Measurements from ENCODE around the gene POLR2F.

The POLR2F gene

GRCh38 chr22:37953437-37954179 is at the start of gene POLR2F, which contains the start of gene C22orf23:
POLR2F (plus strand) TSS chr22:37953699; CDS start chr22:37953788, 89 bp downstream.
C22orf23 (minus strand) TSS chr22:37953601; CDS start chr22:37953149, 452 bp downstream.
- H3K4me1 ChIP-seq (ENCODE audit: control insufficient read depth in 1 of 2, insufficient read depth in 1 of 2, low read depth in 1 of 2, low read length in 1 of 2): peaks cover 23 to 24% of the 10 kb centered on the region in 2 experiments
- no peaks in the 10 kb centered on the region for H3K9me3 ChIP-seq
- H3K27ac ChIP-seq: peak within 1 kb of the TSS; percentile 63
- H3K36me3 ChIP-seq: peaks cover 20% of the 10 kb centered on the region
- peaks cover 26% of the 10 kb centered on the region for H3K27me3 ChIP-seq
- peak within 1 kb of the TSS; percentile 78 to 83 for H3K4me3 ChIP-seq (ENCODE audit: low read depth in 1 of 2, low read length in 1 of 2)
- TF ChIP-seq, protein P1, sequence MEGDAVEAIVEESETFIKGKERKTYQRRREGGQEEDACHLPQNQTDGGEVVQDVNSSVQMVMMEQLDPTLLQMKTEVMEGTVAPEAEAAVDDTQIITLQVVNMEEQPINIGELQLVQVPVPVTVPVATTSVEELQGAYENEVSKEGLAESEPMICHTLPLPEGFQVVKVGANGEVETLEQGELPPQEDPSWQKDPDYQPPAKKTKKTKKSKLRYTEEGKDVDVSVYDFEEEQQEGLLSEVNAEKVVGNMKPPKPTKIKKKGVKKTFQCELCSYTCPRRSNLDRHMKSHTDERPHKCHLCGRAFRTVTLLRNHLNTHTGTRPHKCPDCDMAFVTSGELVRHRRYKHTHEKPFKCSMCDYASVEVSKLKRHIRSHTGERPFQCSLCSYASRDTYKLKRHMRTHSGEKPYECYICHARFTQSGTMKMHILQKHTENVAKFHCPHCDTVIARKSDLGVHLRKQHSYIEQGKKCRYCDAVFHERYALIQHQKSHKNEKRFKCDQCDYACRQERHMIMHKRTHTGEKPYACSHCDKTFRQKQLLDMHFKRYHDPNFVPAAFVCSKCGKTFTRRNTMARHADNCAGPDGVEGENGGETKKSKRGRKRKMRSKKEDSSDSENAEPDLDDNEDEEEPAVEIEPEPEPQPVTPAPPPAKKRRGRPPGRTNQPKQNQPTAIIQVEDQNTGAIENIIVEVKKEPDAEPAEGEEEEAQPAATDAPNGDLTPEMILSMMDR (IDR thresholded peaks at IDR 0.05): no peak

GRCh38 chr22:37904572-37905533 is 48.6 kb upstream of the POLR2F start:
- H3K27ac ChIP-seq: no peak overlapping the region
- no peak overlapping the region for H3K4me3 ChIP-seq (ENCODE audit: low read depth in 1 of 2, low read length in 1 of 2)
- H3K27me3 ChIP-seq: no peaks in the 10 kb centered on the region
- H3K9me3 ChIP-seq: no peaks in the 10 kb centered on the region
- TF ChIP-seq, protein P1 (IDR thresholded peaks at IDR 0.05): no peak
- H3K36me3 ChIP-seq: no peaks in the 10 kb centered on the region
- H3K4me1 ChIP-seq (ENCODE audit: control insufficient read depth in 1 of 2, insufficient read depth in 1 of 2, low read depth in 1 of 2, low read length in 1 of 2): peaks cover 15 to 19% of the 10 kb centered on the region in 2 experiments

- Histone ChIP-seq H3K4me1 (ENCODE audit: control insufficient read depth in 1 of 2, insufficient read depth in 1 of 2, low read depth in 1 of 2, low read length in 1 of 2) (peaks cover 15 to 19% of the 10 kb centered on the region in 2 experiments), H3K27ac (peak within 1 kb of the TSS; percentile 75), H3K9me3 (no peaks in the 10 kb centered on the region), H3K4me3 (ENCODE audit: low read depth in 1 of 2, low read length in 1 of 2) (peak within 1 kb of the TSS; percentile 62 to 70), H3K27me3 (no peaks in the 10 kb centered on the region), H3K36me3 (no peaks in the 10 kb centered on the region)
- TF ChIP-seq, protein P1 (IDR thresholded peaks at IDR 0.05): peak; percentile 53
These were observed 47.8 kb upstream of the POLR2F start, which contains the start of gene MICALL1 for GRCh38 chr22:37905534-37906363. MICALL1 (plus strand) TSS chr22:37906297; CDS start chr22:37906423, 126 bp downstream.

DNA sequence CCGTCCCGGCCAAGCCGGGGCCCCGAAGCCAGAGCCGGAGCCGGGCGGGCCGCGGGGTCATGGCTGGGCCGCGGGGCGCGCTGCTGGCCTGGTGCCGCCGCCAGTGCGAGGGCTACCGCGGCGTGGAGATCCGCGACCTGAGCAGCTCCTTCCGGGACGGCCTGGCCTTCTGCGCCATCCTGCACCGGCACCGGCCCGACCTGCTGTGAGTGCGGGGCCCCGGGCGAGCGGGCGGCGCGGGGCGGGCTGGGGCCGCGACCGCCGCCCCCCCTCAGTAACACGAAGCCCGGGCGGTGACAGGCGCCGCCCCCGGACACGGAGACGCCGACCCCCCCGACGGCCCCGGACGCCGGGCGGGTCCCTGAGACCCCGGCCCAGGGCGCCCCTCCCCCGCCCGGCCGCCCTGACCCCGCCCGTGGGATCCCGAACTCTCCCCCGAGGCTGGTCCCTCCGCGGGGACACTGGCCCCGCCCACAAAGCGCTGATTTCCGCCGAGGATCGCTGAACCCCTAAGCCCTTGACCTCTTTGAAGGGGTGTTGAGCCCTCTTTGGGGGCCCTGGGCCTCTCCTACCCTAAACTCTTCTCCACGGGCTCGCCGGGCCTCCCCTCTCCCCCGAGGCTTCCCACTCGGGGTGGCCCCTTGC is 47.0 kb upstream of the POLR2F start:
- H3K4me3 ChIP-seq (ENCODE audit: low read depth in 1 of 2, low read length in 1 of 2): peak overlapping the region; percentile 62 to 70
- no peaks in the 10 kb centered on the region for H3K9me3 ChIP-seq
- no peaks in the 10 kb centered on the region for H3K27me3 ChIP-seq
- H3K27ac ChIP-seq: peak overlapping the region; percentile 75
- TF ChIP-seq, protein P1 (IDR thresholded peaks at IDR 0.05): no peak
- H3K36me3 ChIP-seq: no peaks in the 10 kb centered on the region
- peaks cover 15 to 19% of the 10 kb centered on the region in 2 experiments for H3K4me1 ChIP-seq (ENCODE audit: control insufficient read depth in 1 of 2, insufficient read depth in 1 of 2, low read depth in 1 of 2, low read length in 1 of 2)
